OCI-M2 (cell line): ENCODE measurements around the gene MED16.
"Not testable (repeated sequence)": the region's sequence is repeated elsewhere in the genome, so short reads cannot be mapped to it uniquely, and the experiment has no call there.

ENCODE experiments used
- DNase-seq: peaks from one replicate; lab custom pipeline; 2025; ENCODE audit not compliant: unreplicated experiment; lab: John Stamatoyannopoulos, UW

Gene MED16

GRCh38 chr19:911197-912033 is 18.4 kb upstream of the MED16 start:
- DNase-seq: no peak

- peak; percentile 31 for DNase-seq
Measured at GRCh38 chr19:907183-907853, 14.3 kb upstream of the MED16 start.

DNA sequence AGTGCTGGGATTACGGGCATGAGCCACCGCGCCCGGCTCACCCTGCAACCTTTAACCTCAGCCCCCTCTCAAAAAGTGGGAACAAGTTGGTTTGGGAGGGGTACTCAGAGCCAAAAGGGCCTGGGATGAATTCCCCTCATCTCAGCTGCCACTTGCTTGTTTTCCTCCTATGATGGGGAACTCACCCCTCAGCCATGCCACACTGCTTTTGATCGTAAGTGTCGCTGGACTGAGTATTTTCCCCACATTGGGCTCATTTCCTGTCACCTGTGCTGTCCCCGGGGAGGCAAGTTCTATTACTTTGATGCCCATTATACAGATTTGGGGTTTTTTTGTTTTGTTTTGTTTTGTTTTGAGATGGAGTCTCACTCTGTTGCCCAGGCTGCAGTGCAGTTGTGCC is 13.5 kb upstream of the MED16 start:
- DNase-seq: no peak

DNA sequence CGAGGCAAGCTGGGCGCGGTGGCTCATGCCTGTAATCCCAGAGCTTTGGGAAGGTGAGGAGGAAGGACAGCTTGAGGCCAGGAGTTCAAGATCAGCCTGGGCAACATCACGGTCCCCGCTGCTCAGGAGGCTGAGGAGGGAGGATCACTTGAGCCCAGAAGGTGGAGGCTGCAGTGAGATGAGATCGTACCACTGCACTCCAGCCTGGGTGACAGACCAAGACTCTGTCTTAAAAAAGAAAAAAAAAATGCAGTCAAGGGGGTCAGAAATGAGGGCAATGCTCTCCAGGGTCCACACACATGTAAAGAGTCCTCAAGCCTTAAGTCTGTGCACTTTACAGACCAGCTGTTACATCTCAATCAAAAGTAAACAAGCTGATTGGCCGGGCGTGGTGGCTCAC is 11.6 kb upstream of the MED16 start:
- DNase-seq: no peak

DNA sequence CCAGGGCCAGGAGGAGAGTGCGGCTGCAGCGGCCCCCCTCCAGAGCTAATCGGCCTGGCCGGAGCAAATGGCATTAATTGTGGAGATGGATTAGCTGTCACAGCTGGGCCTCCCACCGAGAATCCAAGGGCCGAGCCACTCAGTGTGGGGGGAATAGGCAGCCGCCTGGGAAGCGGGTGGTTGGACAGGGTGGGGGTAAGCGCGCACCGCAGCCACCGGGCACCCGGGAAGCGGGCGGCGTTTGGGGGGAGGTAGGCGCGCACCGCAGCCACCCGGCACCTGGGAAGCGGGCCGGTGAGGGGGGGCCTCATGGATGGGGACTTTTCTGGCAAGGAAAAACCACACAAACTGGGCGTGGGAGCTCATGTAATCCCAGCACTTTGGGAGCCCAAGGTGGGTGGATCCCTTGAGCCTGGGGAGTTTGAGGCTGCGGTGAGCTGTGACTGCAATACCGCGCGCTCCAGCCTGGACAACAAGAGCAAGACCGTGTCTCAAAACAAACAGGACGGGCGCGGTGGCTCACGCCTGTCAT is 10.3 kb upstream of the MED16 start:
- DNase-seq: no peak

DNA sequence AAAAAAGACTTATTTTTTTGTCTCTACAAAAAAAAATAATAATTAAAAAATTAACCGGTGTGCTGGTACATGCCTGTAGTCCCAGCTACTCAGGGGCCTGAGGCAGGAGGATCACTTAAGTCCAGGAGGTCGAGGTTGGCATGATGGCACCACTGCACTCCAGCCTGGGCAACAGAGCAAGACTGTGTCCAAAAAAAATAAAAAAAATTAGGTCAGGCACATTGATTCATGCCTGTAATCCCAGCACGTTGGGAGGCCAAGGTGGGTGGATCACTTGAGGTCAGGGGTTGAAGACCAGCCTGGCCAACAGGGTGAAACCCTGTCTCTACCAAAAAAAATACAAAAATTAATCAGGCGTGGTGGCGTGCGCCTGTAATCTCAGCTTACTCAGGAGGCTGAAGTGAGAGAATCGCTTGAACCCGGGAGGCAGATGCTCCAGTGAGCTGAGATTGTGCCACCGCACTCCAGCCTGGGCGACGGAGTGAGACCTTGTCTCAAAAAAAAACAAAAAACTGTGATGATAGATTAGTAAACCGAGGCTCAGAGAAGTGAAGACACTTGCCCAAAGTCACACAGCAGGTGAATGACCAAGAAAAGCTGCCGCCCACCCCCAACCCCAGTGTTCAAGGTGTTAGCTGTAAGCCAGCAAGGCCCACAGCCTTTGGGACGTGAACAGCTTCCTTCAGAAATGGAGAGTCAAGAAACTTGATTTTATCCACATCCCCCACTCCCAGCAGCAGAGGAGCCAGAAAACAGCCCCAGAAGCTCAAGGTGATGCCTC is 9.6 kb upstream of the MED16 start:
- no peak for DNase-seq

DNA sequence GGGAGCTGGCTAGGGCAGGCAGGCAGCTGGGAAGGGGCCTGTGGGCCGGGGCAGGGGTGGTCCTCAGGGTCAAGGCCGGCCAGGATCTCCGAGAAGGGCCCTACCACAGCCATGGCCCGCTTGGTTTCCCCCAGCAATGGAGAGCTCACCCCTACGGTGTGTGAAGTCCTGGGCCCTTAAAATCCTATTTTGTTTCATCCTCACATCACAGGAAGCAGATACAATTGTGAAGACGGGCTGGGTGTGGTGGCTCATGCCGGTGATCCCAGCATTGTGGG is 9.0 kb upstream of the MED16 start:
- DNase-seq: no peak

DNA sequence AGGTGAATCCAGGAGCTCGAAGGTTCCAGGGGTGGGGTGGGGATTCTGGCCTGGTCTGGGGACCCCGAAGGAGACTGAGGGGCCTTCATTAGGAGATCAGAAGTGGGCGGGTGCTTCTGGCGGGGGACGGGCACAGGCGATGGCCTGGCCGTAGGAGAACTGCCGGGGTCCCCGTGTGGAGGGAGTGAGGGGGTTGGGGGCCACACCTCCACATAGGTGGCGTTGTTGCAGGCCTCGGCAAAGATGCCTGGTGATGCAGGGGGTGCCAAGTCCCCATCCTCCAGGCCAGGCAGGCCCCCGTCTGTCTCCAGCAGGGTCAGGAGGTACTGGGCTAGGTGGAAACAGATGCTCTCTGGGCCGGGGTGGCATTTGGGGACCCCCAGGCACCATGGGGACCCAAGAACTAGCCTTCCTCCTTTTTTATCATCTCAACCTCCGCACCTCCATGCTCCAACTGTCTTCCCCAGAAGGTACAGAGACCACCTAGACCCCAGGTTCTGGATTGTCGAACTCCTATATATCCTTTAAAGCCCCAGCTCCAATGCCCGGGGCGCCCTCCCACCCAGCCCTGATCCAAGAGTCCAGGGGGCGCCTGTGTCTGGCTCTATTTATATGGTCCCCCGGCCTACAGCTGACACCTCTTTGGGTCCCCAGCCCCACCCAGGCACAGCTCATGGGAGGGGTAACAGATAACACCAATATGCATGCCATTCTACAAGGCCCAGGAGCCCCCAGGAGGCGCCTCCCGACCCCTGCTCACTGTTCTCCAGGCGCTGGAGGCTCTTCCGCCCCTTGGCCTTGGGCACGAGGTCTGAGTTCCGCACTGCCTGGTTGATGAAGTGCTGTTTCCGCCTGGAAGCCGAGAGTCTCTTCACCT is 8.5 kb upstream of the MED16 start:
- DNase-seq: no peak

DNA sequence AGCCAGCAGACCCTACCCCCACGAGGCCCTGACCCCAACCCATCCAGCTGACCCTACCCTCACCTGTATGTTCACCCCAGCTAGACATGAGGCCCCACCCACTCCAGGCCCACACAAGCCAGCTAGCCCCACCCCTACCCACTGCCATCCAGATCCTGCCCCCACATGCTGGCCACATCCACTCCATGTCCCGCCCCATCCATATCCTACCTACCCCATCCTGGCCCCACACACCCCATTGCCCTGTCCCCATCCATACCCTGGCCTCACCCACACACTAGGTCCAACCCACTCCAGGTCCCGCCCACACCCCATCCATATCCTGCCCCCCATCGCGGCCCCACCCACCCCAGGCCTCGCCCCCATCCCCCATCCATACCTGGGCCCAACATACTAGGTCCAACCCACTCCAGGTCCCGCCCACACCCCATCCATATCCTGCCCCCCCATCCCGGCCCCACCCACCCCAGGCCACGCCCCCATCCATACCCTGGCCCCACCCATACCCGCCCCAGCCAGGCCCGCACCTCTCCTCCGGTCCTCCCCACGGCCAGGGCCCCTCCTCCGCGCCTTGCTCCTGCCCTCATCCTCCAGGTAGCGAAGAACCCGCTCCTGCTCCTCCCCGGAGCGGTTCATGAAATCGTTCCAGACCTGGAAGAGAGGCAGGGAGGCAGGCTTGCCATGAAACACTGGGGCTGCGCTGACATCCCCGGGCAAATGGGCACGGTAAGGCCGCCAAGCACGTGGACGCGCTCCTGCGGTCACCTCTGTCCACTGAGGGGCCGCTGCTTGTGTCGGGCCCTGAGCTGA is 7.5 kb upstream of the MED16 start:
- DNase-seq: no peak

DNA sequence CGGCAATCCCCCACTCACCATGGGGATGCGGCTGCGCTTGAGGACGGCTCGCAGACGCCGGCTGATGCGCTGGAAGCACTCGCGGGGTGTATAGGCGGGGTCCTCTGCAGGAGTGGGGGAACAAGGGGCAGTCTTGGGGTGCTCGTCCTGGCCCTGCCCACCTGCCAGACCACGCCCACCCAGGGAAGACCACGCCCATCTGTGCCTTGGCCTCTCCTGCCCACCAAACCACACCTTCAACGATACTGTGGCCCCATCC is 7.0 kb upstream of the MED16 start:
- no peak for DNase-seq

GRCh38 chr19:899336-900042 is 6.5 kb upstream of the MED16 start:
- DNase-seq: no peak

DNA sequence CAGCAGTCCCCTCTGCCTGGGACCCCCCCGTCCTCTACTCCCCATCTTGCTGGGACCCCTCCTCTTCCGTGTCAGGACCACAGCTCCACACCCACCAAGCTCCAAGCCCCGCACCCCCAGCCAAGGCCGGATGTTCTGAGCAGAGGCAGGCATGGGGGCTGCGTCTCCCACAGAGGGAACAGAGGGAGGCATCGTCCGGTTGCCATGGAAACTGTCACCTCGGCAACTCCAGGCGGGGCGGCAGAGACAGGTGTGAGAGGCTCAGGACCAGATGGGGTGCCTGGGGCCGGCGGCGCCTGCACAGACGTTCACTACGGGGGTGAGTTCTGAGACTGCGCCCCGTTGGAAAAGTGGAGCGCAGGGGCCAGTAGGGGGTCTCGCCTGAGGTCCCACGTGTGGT is 5.7 kb upstream of the MED16 start:
- DNase-seq: no peak

DNA sequence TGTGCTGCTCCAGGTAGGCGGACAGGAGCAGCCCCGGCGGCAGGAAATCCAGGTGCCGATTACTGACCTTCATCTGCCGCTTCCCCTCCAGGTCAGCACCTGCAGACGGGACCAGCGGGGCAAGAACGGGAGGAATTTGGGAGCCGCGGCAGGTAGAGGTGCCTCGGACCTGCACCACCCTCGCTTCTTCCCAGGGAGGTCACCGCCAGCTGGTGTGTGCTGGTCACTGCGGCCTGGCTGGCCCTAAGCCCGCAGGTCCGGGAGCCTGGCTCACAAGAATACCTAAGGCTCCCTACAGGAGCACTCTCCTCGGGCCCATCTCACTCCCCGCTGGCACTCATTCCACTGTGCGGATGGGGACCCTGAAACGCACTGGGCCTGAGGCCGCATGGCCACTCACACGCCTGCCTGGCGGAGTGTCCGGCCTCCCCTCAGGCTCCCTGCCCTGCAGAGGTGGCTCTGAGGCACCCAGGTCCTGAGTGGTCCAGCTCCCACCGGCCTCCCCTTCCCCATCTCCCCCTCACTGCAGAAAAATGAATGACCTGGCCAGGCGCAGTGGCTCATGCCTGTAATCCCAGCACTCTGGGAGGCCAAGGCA is 4.6 kb upstream of the MED16 start:
- no peak for DNase-seq

DNA sequence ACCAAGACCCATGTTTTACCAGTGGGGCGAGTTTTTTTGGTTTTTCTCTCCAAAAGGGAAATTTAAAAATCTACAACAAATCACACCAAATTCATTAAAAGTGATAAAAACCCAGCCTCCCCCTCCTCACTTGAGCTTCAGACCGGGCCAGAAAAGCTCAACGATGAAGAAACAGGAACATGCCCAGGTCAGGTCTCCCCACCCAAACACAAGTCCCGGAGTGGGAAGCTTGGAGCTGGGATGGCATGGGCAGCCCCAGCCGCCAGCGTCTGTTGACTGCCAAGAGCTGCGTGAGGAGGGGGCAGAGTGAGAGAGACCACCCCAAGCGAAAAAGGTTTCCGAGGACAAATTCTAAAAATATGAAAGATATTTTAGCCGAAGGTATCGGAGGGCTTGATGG is 4.0 kb upstream of the MED16 start:
- no peak for DNase-seq

DNA sequence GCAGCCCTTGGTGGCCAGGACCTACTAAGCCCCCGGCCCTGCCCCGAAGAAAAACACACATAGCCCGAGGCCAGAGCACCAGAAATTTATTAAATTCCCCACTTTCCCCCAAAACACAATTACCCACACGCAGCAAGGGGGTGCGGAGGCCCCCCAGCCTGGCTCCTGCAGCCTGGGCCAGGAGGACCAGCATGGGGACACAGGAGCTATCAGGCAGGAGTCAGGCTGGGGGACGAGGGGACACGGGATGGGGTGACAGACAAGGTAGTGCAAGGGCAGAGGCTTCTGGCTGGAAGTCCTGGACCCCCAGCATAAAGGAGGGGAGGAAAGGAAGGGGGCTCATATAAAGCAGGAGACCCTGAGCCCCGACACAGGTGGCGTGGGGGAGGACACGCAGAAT is 3.4 kb upstream of the MED16 start:
- no peak for DNase-seq

- DNase-seq: no peak
Measured at GRCh38 chr19:892243-892893, 619 bp downstream of the MED16 start.

GRCh38 chr19:891421-892200 is 1.4 kb downstream of the MED16 start:
- not testable (repeated sequence) for DNase-seq

- no peak for DNase-seq
Measured at GRCh38 chr19:890831-891230, 2.2 kb downstream of the MED16 start.
